ENCODE results near the gene MAZ. TPM values are rescaled to one million over a fixed set of nuclear protein-coding genes. Genes with fewer than 3 reads are reported as not detected.
A peak's percentile ranks its signal among the peaks of the same experiment; 100 is the strongest.

Gene MAZ
- total and polyA plus RNA-seq, 2 of the 13 experiments (the other 11 are each of a cell fraction or from before 2014, with no cell fraction given) = 203 to 277 TPM

- peak; percentile 89 for TF ChIP-seq CTCF (CRISPR knock-in tag; IDR thresholded peaks at IDR 0.05)
- peak; percentile 84 to 98; a peak in 3 of 4 replicates for TF ChIP-seq KLF16 (CRISPR knock-in tag; IDR thresholded peaks at IDR 0.05)
- TF ChIP-seq GATAD1 (CRISPR knock-in tag; IDR thresholded peaks at IDR 0.05) = peak; percentile 85
- peak; percentile 51 for TF ChIP-seq SRSF1 (optimal IDR thresholded peaks at IDR 0.05; ENCODE audit: low read depth, low read length)
- TF ChIP-seq ZSCAN12 (CRISPR knock-in tag; IDR thresholded peaks at IDR 0.05) = peak; percentile 98
- TF ChIP-seq ADNP (CRISPR knock-in tag; IDR thresholded peaks at IDR 0.05) = 0 out of 2 replicates have a peak, but pooled peaks have one; percentile 17
- TF ChIP-seq E2F1 (CRISPR knock-in tag; IDR thresholded peaks at IDR 0.05) = peak; percentile 76
- peak; percentile 90 for TF ChIP-seq GABPB1 (CRISPR knock-in tag; IDR thresholded peaks at IDR 0.05)
- TF ChIP-seq HDAC1 (CRISPR knock-in tag; IDR thresholded peaks at IDR 0.05) = peak; percentile 96
- peak; percentile 72 for TF ChIP-seq ZNF496 (CRISPR knock-in tag; IDR thresholded peaks at IDR 0.05; ENCODE audit: insufficient replicate concordance)
- TF ChIP-seq SIX4 (CRISPR knock-in tag; IDR thresholded peaks at IDR 0.05) = no peak; the same call in 1 of the 2 replicates
- TF ChIP-seq TCF7 (IDR thresholded peaks at IDR 0.05; ENCODE audit: low read depth) = no peak
- TF ChIP-seq RNF219 (CRISPR knock-in tag; IDR thresholded peaks at IDR 0.05) = peak; percentile 97; the same call in 1 of the 2 replicates
- TF ChIP-seq CERS6 (CRISPR knock-in tag; IDR thresholded peaks at IDR 0.05) = peak; percentile 98
- TF ChIP-seq ZNF615 (CRISPR knock-in tag; IDR thresholded peaks at IDR 0.05; ENCODE audit: borderline replicate concordance) = no peak
- peak; percentile 95 for TF ChIP-seq ZFP90 (CRISPR knock-in tag; IDR thresholded peaks at IDR 0.05; ENCODE audit: borderline replicate concordance)
- peak; percentile 99 for TF ChIP-seq ZNF772 (CRISPR knock-in tag; IDR thresholded peaks at IDR 0.05)
- TF ChIP-seq ZNF7 (CRISPR knock-in tag; IDR thresholded peaks at IDR 0.05) = no peak
- no peak for TF ChIP-seq KAT2B (IDR thresholded peaks at IDR 0.05; ENCODE audit: borderline replicate concordance, low read depth, low read length)
- TF ChIP-seq NR0B2 (CRISPR knock-in tag; IDR thresholded peaks at IDR 0.05) = peak; percentile 99
- TF ChIP-seq NRL (CRISPR knock-in tag; IDR thresholded peaks at IDR 0.05; ENCODE audit: borderline replicate concordance) = peak; percentile 100
- TF ChIP-seq ZNF780A (CRISPR knock-in tag; IDR thresholded peaks at IDR 0.05) = peak; percentile 99
- TF ChIP-seq WIZ (CRISPR knock-in tag; IDR thresholded peaks at IDR 0.05) = peak; percentile 91
Observed at GRCh38 chr16:29807426-29808218, 1.3 kb downstream of the MAZ start (continued).

Measured in HepG2 (cell line).